Activated naive CD4-positive, alpha-beta T cell treated with anti-CD3 and anti-CD28 coated beads for 36 hours (primary cell): Measurements from ENCODE around the gene MAPK8. TPM values are rescaled to one million over a fixed set of nuclear protein-coding genes. Genes with fewer than 3 reads are reported as not detected.

Experiments
- CTCF ChIA-PET: fragments of 350-600 bp; sonication (Branson Sonifier 250); formaldehyde crosslinking; loops from one replicate; lab custom pipeline; 2021; ENCODE audit warnings: antibody characterized with exemption; lab: Charles Lee
- DNase-seq: peaks from one replicate; pipeline ENCODE4 v3.0.0-alpha.2; 2020
- H3K27ac Mint-ChIP-seq: one replicate; pipeline ENCODE4 v1.8.0; 2021; ENCODE audit warnings: mild to moderate bottlenecking, mixed read lengths
- H3K27me3 Mint-ChIP-seq: one replicate; pipeline ENCODE4 v1.8.0; 2021; ENCODE audit warnings: low read depth, mixed read lengths
- H3K36me3 Mint-ChIP-seq: one replicate; pipeline ENCODE4 v1.8.0; 2021; ENCODE audit warnings: low read depth, mixed read lengths
- H3K4me1 Mint-ChIP-seq: one replicate; pipeline ENCODE4 v1.8.0; 2021; ENCODE audit warnings: low read depth, mixed read lengths
- H3K4me3 Mint-ChIP-seq: one replicate; pipeline ENCODE4 v1.8.0; 2021; ENCODE audit warnings: mild to moderate bottlenecking, moderate library complexity, mixed read lengths
- H3K9me3 Mint-ChIP-seq: one replicate; pipeline ENCODE4 v1.8.0; 2021; ENCODE audit warnings: mixed read lengths
- intact Hi-C: fragments of 100-400 bp; cut with micrococcal nuclease; formaldehyde crosslinking; loops from one replicate; pipeline ENCODE4 v1.15.1; 2023
- total RNA-seq, 2 experiments: library from RNA; stranded (reverse); gene quantifications; one replicate each; pipeline ENCODE4 v1.2.3, GENCODE V29; 2021

Gene MAPK8
- total RNA-seq, 2 experiments from 2014 or later = 29.7 to 36.2 TPM

GRCh38 chr10:48365668-48366067 lies 59.2 kb downstream of the MAPK8 start:
- Mint-ChIP-seq H3K9me3 (no peaks in the 10 kb centered on the region), H3K27ac (no peak overlapping the region), H3K36me3 (no peaks in the 10 kb centered on the region), H3K4me1 (peaks cover 11% of the 10 kb centered on the region), H3K27me3 (no peaks in the 10 kb centered on the region), H3K4me3 (no peak overlapping the region)
- intact Hi-C loops = loop anchor here (10.0 kb wide), 1 partner anchor 151 kb away; no protein-coding TSS in a partner anchor
- CTCF ChIA-PET = interaction anchor here (1.0 to 1.8 kb wide), 2 partner anchors 291 to 293 kb away, joined by 3 to 22 read pairs; no protein-coding TSS in a partner anchor
- no peak for DNase-seq

GRCh38 chr10:48366261-48366660 lies 59.8 kb downstream of the MAPK8 start:
- CTCF ChIA-PET = interaction anchor here (0.7 to 1.8 kb wide), 6 partner anchors 16 to 292 kb away, joined by 3 to 22 read pairs (median 4); no protein-coding TSS in a partner anchor
- DNase-seq = no peak
- H3K36me3 Mint-ChIP-seq = no peaks in the 10 kb centered on the region
- H3K27me3 Mint-ChIP-seq = no peaks in the 10 kb centered on the region
- H3K4me1 Mint-ChIP-seq = peaks cover 11% of the 10 kb centered on the region
- intact Hi-C loops = loop anchor here (10.0 kb wide), 1 partner anchor 151 kb away; no protein-coding TSS in a partner anchor
- no peaks in the 10 kb centered on the region for H3K9me3 Mint-ChIP-seq
- no peak overlapping the region for H3K4me3 Mint-ChIP-seq
- no peak overlapping the region for H3K27ac Mint-ChIP-seq

GRCh38 chr10:48369501-48369900 lies 63.0 kb downstream of the MAPK8 start:
- Mint-ChIP-seq H3K27me3 (no peaks in the 10 kb centered on the region), H3K4me3 (no peak overlapping the region), H3K4me1 (peaks cover 8% of the 10 kb centered on the region), H3K27ac (no peak overlapping the region), H3K36me3 (peaks cover 3% of the 10 kb centered on the region), H3K9me3 (peaks cover 4% of the 10 kb centered on the region)
- CTCF ChIA-PET = interaction anchor here (0.8 kb wide), 1 partner anchor 287 kb away, joined by 3 read pairs; no protein-coding TSS in a partner anchor
- intact Hi-C loops = loop anchor here (10.0 kb wide), 1 partner anchor 155 kb away; no protein-coding TSS in a partner anchor
- DNase-seq = no peak

- Mint-ChIP-seq H3K4me3 (no peak overlapping the region), H3K9me3 (peaks cover 16% of the 10 kb centered on the region), H3K27me3 (no peaks in the 10 kb centered on the region), H3K36me3 (peaks cover 5% of the 10 kb centered on the region), H3K27ac (no peak overlapping the region), H3K4me1 (no peaks in the 10 kb centered on the region)
- intact Hi-C loops = no loop called here
- CTCF ChIA-PET = interaction anchor here (0.5 kb wide), 1 partner anchor 1035 kb away, joined by 3 read pairs; no protein-coding TSS in a partner anchor
- no peak for DNase-seq
These were observed 71.5 kb downstream of the MAPK8 start for GRCh38 chr10:48377751-48378530.

GRCh38 chr10:48378675-48379074 lies 72.2 kb downstream of the MAPK8 start:
- intact Hi-C loops = no loop called here
- CTCF ChIA-PET = interaction anchor here (0.7 to 1.3 kb wide), 2 partner anchors 15 to 84 kb away, joined by 3 to 5 read pairs; no protein-coding TSS in a partner anchor
- no peaks in the 10 kb centered on the region for H3K4me1 Mint-ChIP-seq
- no peaks in the 10 kb centered on the region for H3K27me3 Mint-ChIP-seq
- H3K36me3 Mint-ChIP-seq = peaks cover 4% of the 10 kb centered on the region
- no peak overlapping the region for H3K27ac Mint-ChIP-seq
- no peak for DNase-seq
- H3K9me3 Mint-ChIP-seq = peaks cover 16% of the 10 kb centered on the region
- H3K4me3 Mint-ChIP-seq = no peak overlapping the region

GRCh38 chr10:48381971-48382370 lies 75.5 kb downstream of the MAPK8 start:
- CTCF ChIA-PET = interaction anchor here (0.5 to 2.1 kb wide), 3 partner anchors 15 to 274 kb away, joined by 4 to 7 read pairs (median 5); no protein-coding TSS in a partner anchor
- no peak for DNase-seq
- Mint-ChIP-seq H3K4me3 (no peak overlapping the region), H3K4me1 (no peaks in the 10 kb centered on the region), H3K27me3 (no peaks in the 10 kb centered on the region), H3K36me3 (peaks cover 3% of the 10 kb centered on the region), H3K9me3 (peaks cover 4% of the 10 kb centered on the region), H3K27ac (no peak overlapping the region)
- intact Hi-C loops = no loop called here

- H3K27ac Mint-ChIP-seq = no peak overlapping the region
- peaks cover 4% of the 10 kb centered on the region for H3K9me3 Mint-ChIP-seq
- H3K4me1 Mint-ChIP-seq = peaks cover 7% of the 10 kb centered on the region
- CTCF ChIA-PET = interaction anchor here (1.4 to 2.1 kb wide), 2 partner anchors 16 to 273 kb away, joined by 4 to 7 read pairs; no protein-coding TSS in a partner anchor
- no peak for DNase-seq
- no peak overlapping the region for H3K4me3 Mint-ChIP-seq
- peaks cover 3% of the 10 kb centered on the region for H3K36me3 Mint-ChIP-seq
- H3K27me3 Mint-ChIP-seq = no peaks in the 10 kb centered on the region
- intact Hi-C loops = no loop called here
These were observed 76.5 kb downstream of the MAPK8 start for GRCh38 chr10:48382982-48383381.

- Mint-ChIP-seq H3K27me3 (no peaks in the 10 kb centered on the region), H3K9me3 (peaks cover 4% of the 10 kb centered on the region), H3K4me1 (peaks cover 7% of the 10 kb centered on the region), H3K36me3 (peaks cover 3% of the 10 kb centered on the region), H3K4me3 (no peak overlapping the region), H3K27ac (no peak overlapping the region)
- CTCF ChIA-PET = interaction anchor here (2.1 kb wide), 1 partner anchor 273 kb away, joined by 7 read pairs; no protein-coding TSS in a partner anchor
- DNase-seq = no peak
- intact Hi-C loops = no loop called here
These were observed 76.9 kb downstream of the MAPK8 start for GRCh38 chr10:48383393-48383792.

GRCh38 chr10:48384699-48384982 lies 78.2 kb downstream of the MAPK8 start:
- H3K4me3 Mint-ChIP-seq = no peak overlapping the region
- CTCF ChIA-PET = interaction anchor here (0.9 to 1.6 kb wide), 3 partner anchors 15 to 271 kb away, joined by 3 to 5 read pairs (median 3); no protein-coding TSS in a partner anchor
- peaks cover 3% of the 10 kb centered on the region for H3K36me3 Mint-ChIP-seq
- H3K27me3 Mint-ChIP-seq = no peaks in the 10 kb centered on the region
- peaks cover 4% of the 10 kb centered on the region for H3K9me3 Mint-ChIP-seq
- H3K27ac Mint-ChIP-seq = no peak overlapping the region
- intact Hi-C loops = no loop called here
- DNase-seq = no peak
- H3K4me1 Mint-ChIP-seq = peaks cover 17% of the 10 kb centered on the region

GRCh38 chr10:48389272-48389671 lies 82.8 kb downstream of the MAPK8 start:
- Mint-ChIP-seq H3K27ac (no peak overlapping the region), H3K9me3 (no peaks in the 10 kb centered on the region), H3K4me3 (no peak overlapping the region), H3K27me3 (no peaks in the 10 kb centered on the region), H3K4me1 (peaks cover 51% of the 10 kb centered on the region), H3K36me3 (no peaks in the 10 kb centered on the region)
- intact Hi-C loops = loop anchor here (2.0 kb wide), 1 partner anchor 26 kb away; no protein-coding TSS in a partner anchor
- CTCF ChIA-PET = interaction anchor here (0.9 kb wide), 1 partner anchor 8 kb away, joined by 4 read pairs; no protein-coding TSS in a partner anchor
- DNase-seq = no peak

- CTCF ChIA-PET = interaction anchor here (0.9 to 1.2 kb wide), 2 partner anchors 9 to 26 kb away, joined by 3 to 4 read pairs; no protein-coding TSS in a partner anchor
- no peak overlapping the region for H3K27ac Mint-ChIP-seq
- intact Hi-C loops = loop anchor here (2.0 kb wide), 1 partner anchor 27 kb away; no protein-coding TSS in a partner anchor
- no peaks in the 10 kb centered on the region for H3K36me3 Mint-ChIP-seq
- H3K4me3 Mint-ChIP-seq = no peak overlapping the region
- no peaks in the 10 kb centered on the region for H3K9me3 Mint-ChIP-seq
- H3K4me1 Mint-ChIP-seq = peaks cover 51% of the 10 kb centered on the region
- no peak for DNase-seq
- H3K27me3 Mint-ChIP-seq = no peaks in the 10 kb centered on the region
These were observed 83.5 kb downstream of the MAPK8 start for GRCh38 chr10:48389846-48390557.

GRCh38 chr10:48390558-48390871 lies 84.0 kb downstream of the MAPK8 start:
- CTCF ChIA-PET = interaction anchor here (1.2 kb wide), 1 partner anchor 26 kb away, joined by 3 read pairs; no protein-coding TSS in a partner anchor
- no peaks in the 10 kb centered on the region for H3K36me3 Mint-ChIP-seq
- H3K9me3 Mint-ChIP-seq = no peaks in the 10 kb centered on the region
- no peak overlapping the region for H3K27ac Mint-ChIP-seq
- peaks cover 51% of the 10 kb centered on the region for H3K4me1 Mint-ChIP-seq
- DNase-seq = no peak
- intact Hi-C loops = no loop called here
- H3K4me3 Mint-ChIP-seq = no peak overlapping the region
- H3K27me3 Mint-ChIP-seq = no peaks in the 10 kb centered on the region
